HG03354 (cell line): ENCODE results near the gene RAD51D.
"Not testable (repeated sequence)": the region's sequence is repeated elsewhere in the genome, so short reads cannot be mapped to it uniquely, and the experiment has no call there.

Experiments used
- ATAC-seq: cut with Tn5 transposase; IDR thresholded peaks from one replicate; pipeline ENCODE4 v1.9.1; 2021; ENCODE audit warnings: mild to moderate bottlenecking; ENCODE audit not compliant: unreplicated experiment, poor library complexity, severe bottlenecking

The RAD51D gene

GRCh38 chr17:35119370-35120165 lies at the start of gene RAD51D:
Gene RAD51D, minus strand, starts transcription at chr17:35119860. Its CDS starts 247 bp downstream, at chr17:35119613.
- peak; percentile 88 for ATAC-seq

- no peak for ATAC-seq
These were observed 48.0 kb upstream of the RAD51D start for GRCh38 chr17:35167666-35168065.

GRCh38 chr17:35167046-35167445 lies 47.4 kb upstream of the RAD51D start:
- no peak for ATAC-seq

GRCh38 chr17:35166526-35166925 lies 46.9 kb upstream of the RAD51D start:
- no peak for ATAC-seq

- ATAC-seq: no peak
These were observed 45.1 kb upstream of the RAD51D start for GRCh38 chr17:35164716-35165115.

GRCh38 chr17:35163886-35164285 lies 44.2 kb upstream of the RAD51D start:
- ATAC-seq: no peak

- ATAC-seq: no peak
These were observed 43.1 kb upstream of the RAD51D start for GRCh38 chr17:35162755-35163154.

GRCh38 chr17:35161281-35161761 lies 41.7 kb upstream of the RAD51D start:
- ATAC-seq: no peak

- no peak for ATAC-seq
These were observed 40.9 kb upstream of the RAD51D start for GRCh38 chr17:35160354-35161201.

GRCh38 chr17:35159940-35160339 lies 40.3 kb upstream of the RAD51D start:
- ATAC-seq: no peak

- no peak for ATAC-seq
These were observed 35.6 kb upstream of the RAD51D start for GRCh38 chr17:35155246-35155645.

GRCh38 chr17:35154196-35155165 lies 34.8 kb upstream of the RAD51D start:
- ATAC-seq: no peak

GRCh38 chr17:35152421-35153140 lies 32.9 kb upstream of the RAD51D start:
- ATAC-seq: no peak

GRCh38 chr17:35151080-35151479 lies 31.4 kb upstream of the RAD51D start:
- ATAC-seq: not testable (repeated sequence)

- ATAC-seq: no peak
These were observed 30.3 kb upstream of the RAD51D start for GRCh38 chr17:35149941-35150340.

- no peak for ATAC-seq
These were observed 28.5 kb upstream of the RAD51D start for GRCh38 chr17:35148144-35148543.

GRCh38 chr17:35147375-35147905 lies 27.8 kb upstream of the RAD51D start, which contains the start of gene UNC45B:
Gene UNC45B, plus strand, starts transcription at chr17:35147817. Its CDS starts 447 bp downstream, at chr17:35148264.
- no peak for ATAC-seq

GRCh38 chr17:35146214-35146833 lies 26.7 kb upstream of the RAD51D start:
- no peak for ATAC-seq
